A204.1 (cell line): Measurements from ENCODE around the gene PTPN3.

Experiments used
- FAIRE-seq: peaks from 2 replicates; lab custom pipeline; 2012; peaks lifted over from hg19 to GRCh38; lab: Jason Lieb, UNC

Gene PTPN3

GRCh38 chr9:109475526-109475925 lies 22.6 kb downstream of the PTPN3 start:
- no peak for FAIRE-seq

GRCh38 chr9:109474944-109475343 lies 23.2 kb downstream of the PTPN3 start:
- FAIRE-seq, result no peak

GRCh38 chr9:109474170-109474569 lies 23.9 kb downstream of the PTPN3 start:
- FAIRE-seq, result no peak

- no peak for FAIRE-seq
Observed at GRCh38 chr9:109473329-109473728, 24.8 kb downstream of the PTPN3 start.

GRCh38 chr9:109471475-109472393 lies 26.4 kb downstream of the PTPN3 start:
- FAIRE-seq, result no peak

GRCh38 chr9:109469646-109470358 lies 28.3 kb downstream of the PTPN3 start:
- FAIRE-seq, result peak; percentile 82

- FAIRE-seq, result no peak
Observed at GRCh38 chr9:109468927-109469326, 29.2 kb downstream of the PTPN3 start.

GRCh38 chr9:109467936-109468335 lies 30.2 kb downstream of the PTPN3 start:
- no peak for FAIRE-seq

- FAIRE-seq, result no peak
Observed at GRCh38 chr9:109466623-109467590, 31.2 kb downstream of the PTPN3 start.

- FAIRE-seq, result no peak
Observed at GRCh38 chr9:109463924-109464625, 34.0 kb downstream of the PTPN3 start.

- no peak for FAIRE-seq
Observed at GRCh38 chr9:109460576-109460975, 37.5 kb downstream of the PTPN3 start.

- FAIRE-seq, result no peak
Observed at GRCh38 chr9:109459423-109459822, 38.7 kb downstream of the PTPN3 start.

- FAIRE-seq, result no peak
Observed at GRCh38 chr9:109458453-109459211, 39.5 kb downstream of the PTPN3 start.

- no peak for FAIRE-seq
Observed at GRCh38 chr9:109456811-109457210, 41.3 kb downstream of the PTPN3 start.

GRCh38 chr9:109455861-109456260 lies 42.2 kb downstream of the PTPN3 start:
- no peak for FAIRE-seq

GRCh38 chr9:109455391-109455790 lies 42.7 kb downstream of the PTPN3 start:
- no peak for FAIRE-seq

- no peak for FAIRE-seq
Observed at GRCh38 chr9:109454601-109455155, 43.4 kb downstream of the PTPN3 start.

- FAIRE-seq, result no peak
Observed at GRCh38 chr9:109454041-109454440, 44.1 kb downstream of the PTPN3 start.

GRCh38 chr9:109453210-109453842 lies 44.8 kb downstream of the PTPN3 start:
- FAIRE-seq, result no peak

GRCh38 chr9:109452761-109453160 lies 45.3 kb downstream of the PTPN3 start:
- FAIRE-seq, result no peak
